Measurements from ENCODE around the gene BBS12.
A peak's percentile ranks its signal among the peaks of the same experiment; 100 is the strongest.

Gene BBS12

DNA sequence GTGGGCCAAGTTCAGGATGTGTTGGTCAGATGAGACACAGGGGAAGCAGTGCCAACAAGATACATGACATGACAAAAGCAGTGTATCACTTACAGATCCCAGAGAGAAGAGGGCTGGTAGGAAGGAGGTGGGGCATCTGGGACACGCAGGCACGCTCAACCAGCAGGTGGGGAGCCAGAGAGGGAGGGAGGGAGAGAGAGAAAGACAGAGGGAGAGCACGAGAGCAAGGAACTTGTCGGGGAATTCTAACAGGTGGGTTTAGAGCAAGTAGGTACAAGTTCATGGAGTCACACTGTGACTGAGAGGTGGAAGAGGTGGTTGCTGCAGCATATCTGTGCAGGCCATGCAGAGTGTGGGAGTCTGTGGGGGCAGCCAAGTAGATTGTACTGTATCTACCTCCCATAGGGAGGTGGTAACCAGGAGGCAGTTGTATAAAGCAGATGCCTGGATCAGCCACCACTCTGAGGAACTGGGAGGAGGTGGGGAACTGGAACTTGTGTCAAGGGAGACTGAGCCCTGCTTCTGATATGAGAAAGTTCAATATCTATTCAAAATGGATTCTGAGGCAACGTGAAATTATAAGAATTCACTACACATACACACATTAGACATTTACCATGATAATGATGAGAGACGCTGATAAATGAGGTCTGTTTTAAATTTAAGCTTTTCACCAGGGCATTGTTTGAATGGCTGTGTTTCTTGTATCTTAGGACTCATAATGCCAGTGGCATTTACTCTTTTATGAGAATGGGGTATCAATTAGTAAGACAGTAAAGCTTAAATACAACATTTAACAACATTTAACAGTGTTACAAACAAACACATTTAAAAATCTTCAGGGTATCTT is 43.7 kb downstream of the BBS12 start:
- DNase-seq (ENCODE audit: extremely low read depth, low read depth): no peak
- TF ChIP-seq CTCF (IDR thresholded peaks at IDR 0.05; ENCODE audit: low read depth, low read length, missing control alignments): no peak
- H3K4me3 ChIP-seq (replicated peaks; ENCODE audit: low read depth, low read length): no peak overlapping the region

GRCh38 chr4:122776916-122777315 is 44.4 kb downstream of the BBS12 start:
- DNase-seq (ENCODE audit: extremely low read depth, low read depth): no peak
- no peak for TF ChIP-seq CTCF (IDR thresholded peaks at IDR 0.05; ENCODE audit: low read depth, low read length, missing control alignments)
- H3K4me3 ChIP-seq (replicated peaks; ENCODE audit: low read depth, low read length): no peak overlapping the region

- no peak for TF ChIP-seq CTCF (IDR thresholded peaks at IDR 0.05; ENCODE audit: low read depth, low read length, missing control alignments)
- no peak overlapping the region for H3K4me3 ChIP-seq (replicated peaks; ENCODE audit: low read depth, low read length)
- no peak for DNase-seq (ENCODE audit: extremely low read depth, low read depth)
Measured at GRCh38 chr4:122777846-122778673, 45.6 kb downstream of the BBS12 start.

GRCh38 chr4:122781486-122781885 is 49.0 kb downstream of the BBS12 start:
- no peak overlapping the region for H3K4me3 ChIP-seq (replicated peaks; ENCODE audit: low read depth, low read length)
- TF ChIP-seq CTCF (IDR thresholded peaks at IDR 0.05; ENCODE audit: low read depth, low read length, missing control alignments): no peak
- no peak for DNase-seq (ENCODE audit: extremely low read depth, low read depth)

GRCh38 chr4:122783301-122784215 is 51.1 kb downstream of the BBS12 start:
- H3K4me3 ChIP-seq (replicated peaks; ENCODE audit: low read depth, low read length): no peak overlapping the region
- DNase-seq (ENCODE audit: extremely low read depth, low read depth): peak; percentile 65
- TF ChIP-seq CTCF (IDR thresholded peaks at IDR 0.05; ENCODE audit: low read depth, low read length, missing control alignments): no peak

DNA sequence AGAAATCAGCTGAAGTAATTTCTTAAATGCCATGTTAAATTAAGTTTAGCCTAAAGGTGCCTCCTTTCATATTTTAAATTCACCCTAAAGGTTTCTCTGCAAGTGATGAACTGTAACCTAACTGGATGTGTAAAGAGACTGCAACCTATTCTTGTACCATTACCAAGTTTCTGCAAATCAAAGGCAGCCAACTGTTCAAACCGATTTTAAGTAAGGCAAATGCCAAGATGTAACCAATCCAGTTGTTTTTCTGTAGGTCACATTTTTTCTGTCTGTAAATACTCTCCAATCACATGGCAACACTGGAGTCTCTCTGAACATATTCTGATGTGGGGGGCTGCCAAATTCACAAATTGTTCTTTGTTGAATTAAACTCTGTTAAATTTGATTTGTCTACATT is 51.8 kb downstream of the BBS12 start:
- no peak for DNase-seq (ENCODE audit: extremely low read depth, low read depth)
- H3K4me3 ChIP-seq (replicated peaks; ENCODE audit: low read depth, low read length): no peak overlapping the region

More for the DNA sequence above, 51.8 kb downstream of the BBS12 start:
- TF ChIP-seq CTCF (IDR thresholded peaks at IDR 0.05; ENCODE audit: low read depth, low read length, missing control alignments): no peak
